Fibroblast of skin of left biceps (primary cell): Measurements from ENCODE around the gene DIDO1.
A peak's percentile ranks its signal among the peaks of the same experiment; 100 is the strongest.

Experiments used
- DNase-seq, 2 experiments: peaks; one replicate each; pipeline ENCODE4 v3.0.0-alpha.2; 2013; ENCODE audit warnings: low read depth in 2 of 2

Gene DIDO1

DNA sequence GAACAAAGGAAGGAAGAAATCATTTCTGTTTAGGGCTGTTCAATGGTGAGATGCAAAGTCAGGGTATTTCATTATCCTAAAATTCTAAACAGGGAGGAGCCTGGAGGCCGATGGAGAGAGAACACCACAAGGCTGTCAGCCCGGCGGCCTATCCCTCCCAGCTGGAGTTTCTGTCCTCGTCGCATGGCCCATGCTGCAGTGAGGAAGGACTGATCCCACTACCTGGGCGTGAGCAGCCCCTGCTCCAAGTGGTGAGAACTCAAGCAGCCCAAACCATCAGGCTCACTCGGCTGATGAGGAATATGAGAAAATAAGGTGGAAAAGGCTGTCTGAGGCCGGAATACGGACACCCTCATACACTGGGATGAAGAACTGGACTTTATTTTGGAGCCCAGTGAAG, 30.8 kb downstream of the DIDO1 start:
- no peak for DNase-seq

DNA sequence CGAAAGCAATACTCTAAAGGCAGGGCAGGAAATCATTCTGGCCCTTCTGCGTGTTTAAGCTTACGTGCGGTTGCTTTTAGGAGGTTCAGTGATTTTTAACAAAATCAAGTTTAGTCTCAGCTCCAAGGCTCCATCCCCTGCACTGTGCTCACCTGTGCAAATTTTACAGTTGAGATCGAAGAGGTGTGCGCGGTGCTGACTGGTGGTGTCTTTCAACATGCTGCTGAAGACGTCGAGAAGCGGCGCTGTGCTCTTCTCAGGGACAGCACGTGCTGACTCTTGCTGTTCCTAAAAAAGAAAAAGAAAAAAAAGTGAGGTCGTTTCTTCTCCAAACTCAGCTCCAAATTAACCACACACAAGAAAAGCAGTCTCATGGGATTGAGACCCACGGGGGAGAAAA, 32.0 kb downstream of the DIDO1 start:
- no peak for DNase-seq

DNA sequence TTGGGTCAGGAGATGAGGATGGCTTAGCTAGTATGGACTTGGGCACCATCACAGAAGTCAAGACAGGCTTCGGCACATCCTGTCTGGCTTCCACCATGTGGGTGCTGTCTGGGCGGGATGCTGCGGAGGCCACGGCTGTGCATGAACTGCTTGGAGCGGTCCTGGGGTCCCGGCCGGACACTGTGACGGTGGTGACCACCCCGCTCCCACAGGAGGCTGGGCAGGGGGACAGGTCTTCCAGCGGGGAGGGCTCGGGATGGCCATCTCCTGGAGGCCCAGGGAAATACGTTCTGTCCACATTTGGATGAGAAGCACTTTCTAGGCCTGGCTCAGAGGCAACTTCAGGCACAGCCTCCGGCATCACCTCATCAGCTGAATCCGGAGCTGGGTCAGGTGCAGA, 32.6 kb downstream of the DIDO1 start:
- no peak for DNase-seq

DNA sequence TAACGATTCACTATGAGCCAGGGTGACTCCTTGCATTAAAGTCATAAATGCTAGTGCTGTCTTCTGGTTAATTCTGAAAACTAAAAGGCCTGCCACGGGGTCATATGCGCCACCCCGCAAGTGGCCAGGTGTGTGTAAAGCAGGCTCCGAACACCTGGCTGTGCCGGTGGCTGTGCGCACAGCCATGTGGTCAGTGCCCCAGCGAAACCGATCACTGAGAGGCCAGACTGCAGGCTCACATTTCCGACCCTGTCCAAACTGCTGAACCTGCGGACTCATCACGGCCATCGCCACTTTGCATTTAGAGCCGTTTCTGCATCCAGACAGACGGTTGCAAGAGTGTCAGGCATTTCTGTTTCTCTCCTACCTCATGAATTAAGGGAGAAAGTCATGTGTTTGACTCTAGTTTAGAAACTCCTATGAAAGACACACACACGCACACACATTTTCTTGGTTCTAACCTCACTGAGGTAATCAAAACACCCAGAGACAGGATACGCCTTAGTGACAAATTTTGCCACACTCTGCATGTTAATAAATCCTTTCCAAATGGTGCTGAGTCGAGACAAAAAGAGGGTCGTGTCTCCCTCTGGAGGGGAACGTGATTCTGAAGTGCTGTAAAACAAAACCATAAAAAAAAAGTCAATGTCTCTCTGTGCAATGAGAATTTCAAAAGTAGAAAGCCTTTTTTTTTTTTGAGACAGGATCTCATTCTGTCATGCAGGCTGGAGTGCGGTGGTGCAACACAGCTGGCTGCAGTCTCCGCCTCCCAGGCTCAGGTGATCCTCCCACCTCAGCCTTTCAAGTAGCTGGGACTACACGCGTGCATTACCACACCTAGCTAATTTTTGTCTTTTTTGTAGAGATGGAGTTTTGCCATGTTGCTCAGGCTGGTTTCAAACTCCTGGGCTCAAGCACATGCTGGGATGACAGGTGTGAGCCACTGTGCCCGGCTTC, 33.7 kb downstream of the DIDO1 start:
- DNase-seq: no peak

DNA sequence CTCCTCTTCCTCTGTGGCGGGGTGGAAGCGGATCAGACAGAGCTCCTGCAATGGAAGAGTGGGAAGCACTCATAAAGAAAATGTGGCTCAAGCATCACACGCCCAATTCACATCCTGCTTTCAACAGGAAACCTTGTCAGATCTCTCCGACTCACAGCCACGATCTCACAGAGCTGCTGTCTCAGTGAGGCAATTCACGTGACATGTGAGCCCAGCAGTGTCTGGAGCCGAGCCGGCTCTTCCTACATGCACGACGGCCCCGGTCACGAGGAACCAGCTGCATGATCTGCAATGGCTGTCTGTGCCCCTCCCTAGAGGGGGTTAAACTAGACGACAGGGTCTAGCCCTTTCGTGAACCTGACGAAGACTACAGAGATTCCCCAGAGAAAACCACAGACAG, 35.2 kb downstream of the DIDO1 start:
- DNase-seq: no peak

DNA sequence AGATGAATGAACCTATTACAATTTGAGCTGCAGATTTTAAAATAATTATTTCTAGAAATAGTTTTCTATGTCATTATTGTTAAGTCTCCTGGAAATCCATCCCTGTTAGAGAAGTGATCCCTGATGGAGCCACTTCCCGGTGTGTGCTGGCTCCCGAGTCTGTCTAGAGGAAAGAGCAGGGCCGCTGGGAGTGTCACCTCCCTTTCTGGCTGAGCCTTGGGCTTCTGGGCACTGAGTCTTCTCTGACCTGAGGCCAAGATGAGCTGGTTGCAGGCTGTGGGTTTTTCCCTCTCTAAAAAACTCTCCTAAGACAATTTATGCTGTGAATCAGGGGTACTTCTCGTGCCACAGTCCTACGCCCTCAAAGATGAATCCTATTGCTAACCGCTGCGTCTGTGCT, 35.9 kb downstream of the DIDO1 start:
- no peak for DNase-seq

DNA sequence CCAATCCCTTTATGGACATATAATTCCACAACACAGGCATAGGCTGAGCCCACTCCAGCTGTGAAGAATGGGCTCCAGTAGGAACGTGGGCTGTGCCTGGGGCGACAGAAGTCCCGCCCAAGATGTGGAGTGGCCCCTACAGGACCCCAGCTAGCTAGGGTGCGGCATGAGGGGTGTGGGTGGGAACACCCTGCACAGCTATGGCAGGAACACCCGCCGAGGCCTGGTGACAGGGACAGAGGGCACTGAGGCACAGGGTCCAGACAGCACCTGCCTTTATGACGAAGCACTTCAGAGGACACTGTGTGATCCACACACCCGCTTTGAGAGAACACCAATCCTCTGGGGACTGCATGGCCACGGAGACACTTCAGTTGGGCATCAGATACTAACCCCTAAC, 36.4 kb downstream of the DIDO1 start:
- no peak for DNase-seq

DNA sequence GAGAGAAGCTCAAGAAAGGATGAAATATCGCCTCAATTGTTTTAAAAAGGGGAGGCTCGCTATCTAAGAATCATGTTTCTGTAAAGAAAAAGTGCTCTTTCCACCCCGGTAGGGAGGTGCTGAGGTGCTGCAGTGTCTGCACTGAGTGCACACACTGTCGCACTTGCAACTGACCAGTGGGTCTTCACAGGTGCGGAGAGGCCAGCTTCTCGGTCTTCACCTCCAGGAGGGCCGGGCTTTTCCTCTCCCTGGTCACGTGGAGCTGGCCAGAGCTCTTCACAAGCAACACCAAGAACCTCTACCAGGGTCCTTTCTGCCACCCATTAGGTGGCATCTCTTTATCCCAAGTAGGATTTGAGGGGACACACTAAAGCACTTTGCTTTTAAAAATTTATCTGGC, 36.9 kb downstream of the DIDO1 start:
- DNase-seq: no peak

DNA sequence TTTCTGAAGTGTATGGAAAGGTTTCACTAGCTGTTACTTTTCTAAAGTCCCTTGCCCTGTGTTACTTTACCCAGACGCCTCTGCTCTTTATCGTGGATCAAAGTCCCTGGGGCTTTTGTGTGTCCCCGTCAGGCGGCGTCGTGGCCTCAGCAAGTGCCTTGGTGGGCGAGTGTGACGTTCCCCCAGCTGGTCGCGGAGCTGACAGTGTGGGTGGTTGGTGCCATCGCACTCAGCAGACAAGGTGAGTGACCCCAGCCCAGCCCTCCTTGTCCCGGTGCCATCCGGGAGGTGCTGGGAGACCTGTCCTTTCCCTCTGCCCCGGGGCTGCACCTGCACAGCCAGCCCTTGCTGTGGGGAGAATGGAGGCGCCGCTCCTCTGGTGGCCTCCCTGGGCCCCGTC, 37.4 kb downstream of the DIDO1 start:
- no peak for DNase-seq

DNA sequence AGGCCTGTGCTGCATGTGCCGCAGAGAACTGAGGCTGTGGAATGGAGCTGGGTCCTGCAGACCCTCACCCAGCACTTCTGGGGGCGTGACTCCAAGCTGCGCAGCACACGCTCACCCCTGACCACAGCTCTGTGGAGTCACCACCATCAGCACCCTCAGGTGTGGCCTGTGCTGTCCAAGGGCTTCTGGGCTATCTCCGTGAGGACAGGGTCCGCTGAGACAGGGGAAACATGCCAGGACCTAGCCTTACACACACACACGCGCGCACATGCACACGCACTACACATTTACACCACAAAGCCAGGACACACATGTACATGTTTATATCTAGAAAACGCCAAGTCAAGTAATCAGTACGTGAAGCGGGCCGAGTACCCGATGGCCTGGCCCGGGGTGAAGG, 37.9 kb downstream of the DIDO1 start:
- DNase-seq: no peak

DNA sequence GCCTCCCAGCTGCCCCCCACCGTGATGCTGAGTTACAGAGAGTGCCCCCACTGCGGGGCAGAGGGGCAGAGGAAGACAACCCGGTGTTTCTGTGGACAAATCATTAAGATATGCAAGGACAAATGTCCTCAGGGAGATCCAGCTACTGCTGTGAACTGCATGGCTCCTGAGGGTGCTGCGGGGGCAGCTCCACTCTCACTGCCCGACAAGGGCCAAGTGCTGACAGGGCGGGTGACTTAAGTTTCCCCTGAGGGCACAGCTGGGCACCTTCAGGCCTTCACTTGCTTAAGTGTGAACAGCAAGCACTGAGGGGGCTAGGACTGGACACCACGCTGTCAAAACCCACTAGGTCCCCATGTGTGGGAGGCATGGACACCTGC, 38.5 kb downstream of the DIDO1 start:
- DNase-seq: no peak

DNA sequence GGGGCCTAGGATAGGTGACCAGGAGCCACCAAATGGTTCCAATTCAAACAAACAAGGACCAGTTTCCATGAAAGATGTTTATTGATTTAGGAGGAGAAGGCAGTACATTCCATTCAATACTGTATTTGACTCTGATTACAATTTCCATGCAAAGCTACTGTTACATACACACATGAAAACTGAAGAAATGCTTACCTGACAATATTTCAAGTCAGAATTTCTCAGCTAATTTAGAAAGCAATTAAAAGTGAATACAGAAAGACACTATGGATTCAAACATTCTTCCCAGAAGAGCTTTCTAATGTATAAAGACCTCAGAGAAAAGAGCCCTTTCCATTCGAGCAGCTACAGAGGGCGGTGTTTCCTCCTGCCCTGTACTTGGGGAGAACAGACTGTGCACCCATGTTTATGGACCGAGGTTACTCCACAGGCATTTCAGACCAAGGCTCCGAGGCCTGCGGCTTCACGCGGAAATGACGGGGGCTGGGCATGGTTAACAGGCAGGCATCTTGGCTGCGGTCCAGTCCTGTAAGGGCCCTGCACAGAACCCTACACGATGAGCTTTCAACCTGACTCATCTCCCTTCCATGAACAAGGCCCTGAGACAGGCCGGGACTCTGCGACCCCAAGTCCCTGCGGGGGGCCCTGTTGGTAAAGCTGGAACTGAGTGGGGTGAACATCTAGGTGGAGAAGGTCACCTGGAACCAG, 39.0 kb downstream of the DIDO1 start:
- DNase-seq: peak; percentile 69

DNA sequence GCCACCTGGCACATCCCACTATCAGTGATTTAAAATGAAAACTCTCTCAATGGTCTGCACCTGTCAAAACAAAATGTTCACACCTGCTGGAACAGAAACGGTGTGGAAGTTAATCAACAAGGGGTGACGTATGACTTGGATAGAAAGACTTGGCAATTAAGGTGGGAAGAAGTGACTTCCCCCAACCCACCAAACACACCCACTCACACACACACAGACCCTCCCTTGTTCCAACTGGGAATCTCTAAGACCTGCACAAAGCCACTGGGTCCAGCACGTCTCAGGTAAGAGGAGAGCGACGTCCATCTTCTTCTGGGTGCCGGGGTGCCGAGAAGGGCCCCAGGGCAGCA, 39.6 kb downstream of the DIDO1 start:
- no peak for DNase-seq

DNA sequence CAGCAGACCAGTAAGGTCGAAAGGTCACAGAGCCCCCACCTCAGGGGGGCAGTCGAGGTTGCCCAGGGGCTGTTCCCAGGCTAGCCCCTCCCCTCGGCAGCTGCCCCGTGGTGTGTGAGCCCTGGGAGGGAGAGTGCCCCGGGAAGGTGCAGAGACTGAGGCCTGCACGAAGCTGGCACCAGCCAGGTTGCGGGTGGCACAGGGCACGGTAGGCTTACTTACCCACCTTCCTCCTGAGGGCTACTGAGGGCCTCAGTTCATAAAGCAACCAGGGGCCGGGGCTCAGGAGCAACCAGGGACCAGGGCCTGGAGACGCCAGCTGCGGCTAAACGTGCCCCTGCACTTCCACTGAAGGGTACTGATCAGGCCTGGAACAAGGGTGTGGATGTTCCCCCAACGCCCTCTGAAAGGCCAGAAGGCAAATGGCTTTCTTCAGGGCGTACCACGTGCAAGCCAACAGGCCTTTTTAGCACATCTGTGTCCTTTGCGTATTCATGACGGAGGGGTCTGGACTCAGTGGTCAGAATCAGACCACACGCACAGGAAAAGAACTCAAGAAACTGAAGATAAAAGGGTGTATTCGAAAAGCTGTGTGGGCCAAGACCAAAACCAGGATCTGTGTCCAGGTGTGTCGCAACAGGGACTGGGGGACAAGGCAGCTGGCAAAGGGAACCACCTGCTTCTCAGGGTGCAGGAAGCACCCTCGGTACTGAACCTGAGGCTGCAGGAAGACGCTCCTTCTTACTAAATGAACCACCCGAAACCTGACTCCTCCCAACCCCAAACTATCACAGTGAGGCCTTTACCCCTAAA, 40.2 kb downstream of the DIDO1 start:
- DNase-seq: no peak

DNA sequence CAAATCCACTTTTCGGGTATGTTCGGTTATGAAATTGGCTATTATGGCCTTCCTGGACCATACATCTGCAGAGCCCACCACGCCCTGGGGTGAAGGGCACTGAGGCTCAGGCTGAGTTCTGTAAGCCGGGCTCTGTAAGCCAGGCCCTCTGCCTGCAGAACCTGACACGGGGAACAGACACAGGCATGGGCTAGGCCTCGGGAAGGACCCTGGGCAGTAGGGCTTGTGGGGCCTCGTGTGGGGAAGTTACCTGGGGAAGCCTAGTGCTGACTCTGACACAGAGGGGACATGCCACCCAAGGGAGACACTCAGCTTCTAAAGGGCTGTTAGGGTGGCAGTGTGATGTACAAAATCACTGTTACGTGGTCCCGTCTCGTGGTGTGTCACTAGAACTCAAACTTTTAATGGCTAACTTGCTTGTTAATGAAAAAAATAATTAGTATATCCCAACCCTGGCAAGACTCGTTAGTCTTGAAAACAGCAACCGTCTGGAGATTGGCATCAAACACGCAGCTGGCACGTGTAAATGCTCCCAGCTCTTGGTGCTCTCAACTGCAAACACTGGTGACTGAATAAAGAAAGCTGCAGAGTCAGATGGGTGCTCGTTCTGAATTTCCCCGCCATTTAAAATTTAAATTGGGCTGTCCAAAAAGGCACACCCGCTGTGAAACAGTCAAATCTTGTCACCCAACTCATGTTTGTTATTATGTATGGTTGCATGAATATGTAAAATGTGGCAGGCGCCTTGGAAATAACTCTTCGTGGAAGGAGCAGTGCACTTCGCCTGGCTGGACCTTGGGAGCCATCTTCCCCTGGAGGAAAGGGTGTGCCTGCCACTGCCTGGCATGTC, 41.0 kb downstream of the DIDO1 start:
- no peak for DNase-seq

DNA sequence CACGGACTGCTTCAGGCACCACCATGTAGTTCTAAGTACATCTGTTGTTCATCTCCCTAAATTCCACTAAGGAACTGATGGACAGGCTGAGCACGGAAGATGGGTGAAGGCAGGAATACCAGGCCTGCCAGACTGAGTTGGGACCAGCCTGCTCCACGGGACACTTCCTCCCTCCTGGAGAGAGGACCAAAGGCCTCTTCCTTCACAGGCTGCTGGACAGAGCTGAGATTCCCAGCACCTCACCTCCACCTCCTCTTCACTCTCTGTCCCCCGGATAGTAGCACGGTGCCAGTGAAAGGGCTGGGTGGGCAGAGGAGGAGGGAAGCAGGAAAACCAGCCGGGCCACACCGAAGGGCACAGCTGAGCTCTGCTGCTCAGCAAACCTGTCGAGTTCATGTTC, 41.7 kb downstream of the DIDO1 start:
- DNase-seq: no peak

DNA sequence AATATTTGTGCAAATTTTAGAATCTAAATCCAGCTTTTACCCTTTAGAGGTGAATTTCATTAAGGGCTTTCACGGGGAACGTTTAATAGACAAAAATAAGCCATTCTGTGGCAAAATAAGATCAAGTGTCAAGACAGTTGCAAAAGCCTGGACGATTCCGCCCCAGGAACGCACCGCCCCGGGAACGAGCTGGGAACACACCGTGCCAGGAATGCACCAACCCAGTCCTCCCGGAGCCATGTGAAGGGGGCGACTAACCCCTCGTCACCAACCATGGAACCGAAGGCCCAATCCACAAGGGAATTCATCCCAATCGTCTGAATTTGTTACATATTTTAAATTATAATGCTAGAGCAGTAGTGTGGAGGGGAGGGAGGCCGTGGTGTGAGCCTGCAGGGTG, 43.9 kb downstream of the DIDO1 start:
- DNase-seq: no peak

DNA sequence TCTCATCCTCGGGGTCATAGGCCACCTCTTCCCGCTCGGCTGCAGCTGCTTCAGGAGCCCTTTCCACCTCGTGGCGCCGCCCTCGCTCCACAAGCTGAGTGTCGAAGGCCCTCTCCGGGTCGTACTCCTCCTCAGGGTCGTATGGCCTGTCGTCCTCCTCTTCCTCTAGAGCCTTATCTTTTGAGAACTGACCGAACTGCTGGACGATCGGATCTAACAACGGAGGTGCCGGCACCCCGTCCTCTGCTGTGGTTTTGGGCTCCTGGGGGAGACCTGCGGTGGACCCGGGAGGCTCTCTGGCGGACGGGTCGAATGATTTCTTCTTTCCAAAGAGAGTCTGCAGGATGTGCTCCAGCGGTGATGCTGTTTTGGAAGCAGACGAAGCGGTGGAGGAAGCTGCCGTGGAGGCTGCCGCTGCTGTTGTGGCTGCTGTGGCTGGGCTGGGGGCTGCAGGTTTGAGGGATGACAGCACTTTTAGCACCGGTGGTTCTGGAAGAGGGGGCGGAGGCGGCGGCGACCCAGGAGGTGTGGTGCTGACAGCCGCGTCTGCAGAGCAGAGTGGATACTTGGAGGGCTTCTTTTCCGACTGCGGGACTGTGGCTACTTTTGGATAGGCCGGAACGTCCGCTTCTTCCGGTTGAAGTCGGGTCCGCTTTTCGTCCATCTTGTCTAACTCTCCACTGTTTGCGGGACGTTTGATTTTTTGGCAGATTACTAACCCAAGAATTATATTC, 44.5 kb downstream of the DIDO1 start:
- DNase-seq: no peak

DNA sequence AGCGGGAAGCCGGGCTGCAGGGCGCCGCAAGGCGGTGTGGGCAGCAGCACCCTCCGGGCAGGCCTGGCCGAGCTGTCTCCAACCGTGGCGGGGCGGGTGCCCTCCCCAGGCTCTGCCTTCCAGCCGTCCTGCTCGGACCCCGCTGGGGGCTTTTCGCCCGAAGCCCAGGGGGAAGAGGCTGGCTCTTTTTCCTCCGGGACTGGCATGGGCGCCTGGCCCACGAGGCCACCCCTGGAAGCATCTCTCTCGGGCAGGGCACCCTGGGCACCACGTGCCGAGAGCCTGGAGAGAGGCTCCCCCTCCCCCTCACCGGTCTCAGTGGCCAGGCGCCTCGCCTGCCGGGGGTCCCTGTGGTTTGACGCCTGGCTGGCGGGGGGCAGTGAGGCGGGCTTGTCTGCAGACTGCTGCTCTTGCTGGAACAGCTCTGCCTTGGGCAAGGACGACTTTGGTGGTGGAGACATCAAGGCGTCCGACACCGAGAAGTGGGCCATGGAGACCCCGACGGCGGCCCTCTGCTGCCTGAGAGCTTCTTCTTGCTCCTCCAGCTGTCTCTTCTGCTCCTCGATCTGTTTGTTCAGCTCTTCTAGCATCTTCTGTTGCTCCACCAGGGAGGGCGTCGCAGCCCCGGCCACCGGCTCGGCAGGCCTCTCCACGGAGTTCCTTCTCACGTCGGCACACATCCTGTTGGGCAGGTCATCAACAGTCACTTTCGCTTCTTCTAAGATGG, 45.2 kb downstream of the DIDO1 start:
- DNase-seq: no peak
